Measurements from ENCODE around the gene CTSV. TPM values are rescaled to one million over a fixed set of nuclear protein-coding genes. Genes with fewer than 3 reads are reported as not detected.

CTSV gene
- total RNA-seq, 1 donor from 2014 or later, result 9.6 TPM

Other genes starting within 250 kb of the CTSV start
- gene ZNF782, start 184.6 kb downstream of the CTSV start, total RNA-seq, result 3.9 and 5.1 TPM in 2 replicates
- not detected in 2 replicates for gene NUTM2G, start 110.3 kb downstream of the CTSV start, total RNA-seq

Measured in epithelial cell of proximal tubule (primary cell).